IPS-20b (cell line): ENCODE measurements around the gene IPMK.
"Not testable (repeated sequence)": the region's sequence is repeated elsewhere in the genome, so short reads cannot be mapped to it uniquely, and the experiment has no call there.

ENCODE experiments used
- H3K27ac ChIP-seq: one replicate; pipeline ENCODE4 v1.5.1; 2013; ENCODE audit warnings: low read length
- H3K27me3 ChIP-seq: 2 replicates; pipeline ENCODE4 v1.6.1; 2013; ENCODE audit warnings: mild to moderate bottlenecking, low read length, inconsistent platforms; ENCODE audit not compliant: insufficient read depth
- H3K36me3 ChIP-seq: 2 replicates; pipeline ENCODE4 v1.6.1; 2013; ENCODE audit warnings: low read depth, mild to moderate bottlenecking, inconsistent platforms, low read length, moderate library complexity; ENCODE audit not compliant: insufficient read depth
- H3K4me1 ChIP-seq: 2 replicates; pipeline ENCODE4 v1.6.1; 2013; ENCODE audit warnings: mild to moderate bottlenecking, control low read depth, inconsistent platforms, low read length, moderate library complexity; ENCODE audit not compliant: insufficient read depth
- H3K4me3 ChIP-seq: 2 replicates; pipeline ENCODE4 v1.5.1; 2013; ENCODE audit warnings: mild to moderate bottlenecking, low read length, inconsistent platforms
- H3K9ac ChIP-seq: 2 replicates; pipeline ENCODE4 v1.6.1; 2013; ENCODE audit warnings: low read depth, mild to moderate bottlenecking, inconsistent platforms, low read length, moderate library complexity
- H3K9me3 ChIP-seq: 2 replicates; pipeline ENCODE4 v1.6.1; 2013; ENCODE audit warnings: mild to moderate bottlenecking, low read depth, low read length, inconsistent platforms; ENCODE audit not compliant: insufficient read depth

IPMK gene

DNA sequence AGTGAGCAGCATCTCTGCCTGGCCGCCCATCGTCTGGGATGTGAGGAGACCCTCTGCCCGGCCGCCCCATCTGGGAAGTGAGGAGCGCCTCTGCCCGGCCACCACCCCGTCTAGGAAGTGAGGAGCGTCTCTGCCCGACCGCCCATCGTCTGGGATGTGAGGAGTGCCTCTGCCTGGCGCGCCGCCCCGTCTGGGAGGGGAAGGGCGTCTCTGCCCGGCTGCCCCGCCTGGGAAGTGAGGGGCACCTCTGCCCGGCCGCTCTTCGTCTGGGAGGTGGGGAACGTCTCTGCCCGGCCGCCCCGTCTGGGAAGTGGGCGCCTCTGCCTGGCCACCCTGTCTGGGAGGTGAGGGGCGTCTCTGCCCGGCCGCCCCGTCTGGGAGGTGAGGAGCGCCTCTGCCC, 23.9 kb downstream of the IPMK start:
- H3K4me1 ChIP-seq = peaks cover 12% of the 10 kb centered on the region
- H3K9me3 ChIP-seq, H3K36me3 ChIP-seq, H3K4me3 ChIP-seq, H3K27me3 ChIP-seq, H3K27ac ChIP-seq, H3K9ac ChIP-seq: not testable (repeated sequence)

DNA sequence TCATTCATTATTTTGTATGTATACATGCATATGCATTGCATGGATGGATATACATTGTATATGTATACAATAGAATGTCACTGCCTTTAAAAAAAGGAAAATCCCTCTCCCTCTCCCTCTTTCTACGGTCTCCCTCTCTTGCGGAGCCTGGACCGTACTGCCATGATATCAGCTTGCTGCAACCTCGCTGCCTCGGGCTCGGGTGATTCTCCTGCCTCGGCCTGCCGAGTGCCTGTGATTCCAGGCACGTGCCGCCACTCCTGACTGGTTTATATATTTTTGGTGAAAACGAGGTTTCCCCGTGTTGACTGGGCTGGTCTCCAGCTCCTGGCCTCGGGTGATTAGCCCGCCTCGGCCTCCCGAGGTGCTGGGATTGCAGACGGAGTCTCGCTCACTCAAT, 24.4 kb downstream of the IPMK start:
- no peak overlapping the region for H3K27ac ChIP-seq
- H3K36me3 ChIP-seq = no peaks in the 10 kb centered on the region
- H3K4me3 ChIP-seq = no peak overlapping the region
- H3K27me3 ChIP-seq = no peaks in the 10 kb centered on the region
- no peak overlapping the region for H3K9ac ChIP-seq
- peaks cover 12% of the 10 kb centered on the region for H3K4me1 ChIP-seq
- peaks cover 6% of the 10 kb centered on the region for H3K9me3 ChIP-seq

DNA sequence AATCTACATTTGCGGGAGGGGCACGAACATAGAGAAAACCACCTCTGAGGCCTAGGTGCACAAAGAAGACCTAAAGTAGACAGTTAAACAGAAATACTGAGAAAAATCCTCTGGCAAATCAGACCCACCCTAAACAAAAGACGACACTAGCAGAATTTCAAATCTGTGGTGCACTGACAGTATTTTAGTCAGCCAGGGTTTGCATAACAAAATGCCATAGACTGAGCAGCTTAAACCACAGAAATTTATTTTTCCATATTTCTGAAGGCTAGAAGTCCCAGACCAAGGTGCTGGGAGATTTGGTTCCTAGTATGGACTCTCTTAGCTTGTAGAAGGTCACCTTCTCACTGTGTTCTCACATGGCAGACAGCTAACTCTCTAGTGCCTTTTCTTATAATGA, 26.3 kb downstream of the IPMK start:
- no peaks in the 10 kb centered on the region for H3K36me3 ChIP-seq
- H3K4me3 ChIP-seq = no peak overlapping the region
- peaks cover 6% of the 10 kb centered on the region for H3K9me3 ChIP-seq
- peaks cover 12% of the 10 kb centered on the region for H3K4me1 ChIP-seq
- H3K9ac ChIP-seq = no peak overlapping the region
- no peak overlapping the region for H3K27ac ChIP-seq
- H3K27me3 ChIP-seq = no peaks in the 10 kb centered on the region

- Histone ChIP-seq H3K4me1 (peaks cover 12% of the 10 kb centered on the region), H3K9ac (no peak overlapping the region), H3K36me3 (no peaks in the 10 kb centered on the region), H3K27me3 (no peaks in the 10 kb centered on the region), H3K4me3 (no peak overlapping the region), H3K27ac (no peak overlapping the region), H3K9me3 (peaks cover 6% of the 10 kb centered on the region)
Observed at GRCh38 chr10:58240531-58240930, 27.2 kb downstream of the IPMK start.

DNA sequence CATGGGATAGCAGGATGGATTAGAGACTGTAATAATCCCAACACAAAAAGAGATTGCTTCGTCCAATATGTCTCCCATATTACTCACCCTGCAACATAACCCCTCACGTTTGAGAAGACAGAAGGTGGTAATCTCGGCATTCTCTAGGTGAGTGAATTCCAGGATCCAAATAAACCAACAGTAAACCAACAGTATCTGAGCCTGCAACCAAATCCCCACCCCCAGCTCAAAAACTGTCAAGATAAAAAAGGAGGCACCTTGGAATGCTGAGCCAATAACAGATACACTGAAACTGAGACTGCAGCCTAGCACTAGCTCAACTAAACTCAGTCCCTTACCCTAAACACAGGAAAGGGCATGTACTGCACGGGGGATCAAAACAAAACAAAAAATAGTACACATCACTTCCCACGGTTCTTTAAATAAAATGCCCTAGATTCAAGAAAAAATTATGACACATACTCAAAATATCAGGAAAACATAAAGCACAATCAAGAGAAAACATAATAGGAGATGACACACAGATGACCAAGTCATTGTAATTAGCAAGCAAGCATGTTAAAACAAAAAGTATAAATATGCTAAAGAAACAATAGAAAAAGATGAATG, 28.0 kb downstream of the IPMK start:
- Histone ChIP-seq H3K4me1 (peaks cover 12% of the 10 kb centered on the region), H3K9me3 (no peaks in the 10 kb centered on the region), H3K27ac (no peak overlapping the region), H3K9ac (no peak overlapping the region), H3K36me3 (no peaks in the 10 kb centered on the region), H3K4me3 (no peak overlapping the region), H3K27me3 (no peaks in the 10 kb centered on the region)

DNA sequence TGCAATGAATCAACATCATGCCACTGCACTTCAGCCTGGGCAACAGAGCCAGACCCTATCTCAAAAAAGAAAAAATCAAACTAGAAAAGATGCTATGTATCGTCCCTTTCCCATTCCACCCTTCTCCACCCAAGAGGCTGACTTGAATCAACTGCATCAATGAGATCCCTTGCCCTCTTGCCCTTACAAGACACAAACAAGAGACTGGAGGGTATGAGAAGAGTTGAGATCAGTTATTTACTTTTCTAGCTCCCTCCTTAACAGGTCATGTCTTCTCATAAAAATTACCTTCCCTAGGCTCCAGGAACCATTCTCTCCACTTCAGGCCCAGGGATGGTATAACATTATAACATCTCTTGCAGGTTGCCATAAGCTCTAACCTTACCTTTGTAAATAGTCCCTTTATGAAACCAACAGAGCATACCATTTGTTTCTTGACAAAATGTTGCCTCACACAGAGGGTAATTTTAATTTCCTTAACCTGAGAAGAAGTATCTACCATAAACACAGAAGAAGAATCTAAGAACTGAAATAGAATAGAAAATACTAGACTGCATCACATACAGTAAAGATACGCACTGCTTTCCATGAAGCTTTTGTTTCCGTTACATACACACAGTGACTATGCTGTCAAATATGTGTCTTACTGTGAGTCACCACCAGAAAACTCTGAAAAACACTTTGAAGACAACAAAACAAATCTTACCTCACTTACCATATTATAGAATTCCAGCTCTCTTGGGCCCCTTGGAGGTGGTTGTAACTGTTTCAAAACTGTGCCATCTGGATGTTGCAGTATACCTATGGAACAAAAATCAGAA, 30.5 kb downstream of the IPMK start:
- no peaks in the 10 kb centered on the region for H3K27me3 ChIP-seq
- H3K36me3 ChIP-seq = no peaks in the 10 kb centered on the region
- H3K27ac ChIP-seq = no peak overlapping the region
- H3K9me3 ChIP-seq = no peaks in the 10 kb centered on the region
- no peak overlapping the region for H3K4me3 ChIP-seq
- no peak overlapping the region for H3K9ac ChIP-seq
- H3K4me1 ChIP-seq = peaks cover 12% of the 10 kb centered on the region

DNA sequence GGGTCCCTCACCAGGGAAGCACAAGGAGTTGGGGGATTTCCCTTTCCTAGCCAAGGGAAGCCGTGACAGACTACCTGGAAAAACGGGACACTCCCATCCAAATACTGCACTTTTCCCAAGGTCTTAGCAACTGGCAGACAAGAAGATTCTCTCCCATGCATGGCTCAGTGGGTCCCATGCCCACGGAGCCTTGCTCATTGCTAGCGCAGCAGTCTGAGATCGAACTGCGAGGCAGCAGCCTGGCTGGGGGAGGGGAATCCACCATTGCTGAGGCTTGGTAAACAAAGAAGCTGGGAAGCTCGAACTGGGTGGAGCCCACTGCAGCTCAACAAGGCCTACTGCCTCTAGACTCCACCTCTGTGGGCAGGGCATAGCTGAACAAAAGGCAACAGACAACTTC, 37.8 kb downstream of the IPMK start:
- H3K36me3 ChIP-seq, H3K4me1 ChIP-seq, H3K4me3 ChIP-seq, H3K27ac ChIP-seq, H3K9me3 ChIP-seq, H3K9ac ChIP-seq, H3K27me3 ChIP-seq: not testable (repeated sequence)

DNA sequence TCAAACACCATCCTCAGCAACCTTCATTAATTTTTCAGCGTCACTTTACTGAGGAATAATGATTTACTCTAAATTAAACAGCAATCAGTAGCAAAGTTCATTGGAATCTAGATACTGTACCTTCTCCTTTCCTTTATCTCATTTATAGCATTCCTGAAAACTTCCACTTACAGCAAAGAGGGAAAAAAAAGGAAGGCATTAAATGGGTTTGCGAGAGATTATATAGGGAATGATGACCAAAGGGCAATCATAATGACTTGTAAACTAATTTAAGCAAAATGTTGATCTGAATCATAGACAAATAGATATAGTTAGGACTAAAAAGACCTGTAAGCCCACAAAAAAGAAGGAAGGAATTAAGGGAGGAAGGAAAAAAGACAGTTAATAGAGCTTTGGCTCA, 42.0 kb downstream of the IPMK start:
- 0 out of 2 replicates have a peak, but pooled peaks cover 4% of the 10 kb centered on the region for H3K36me3 ChIP-seq

DNA sequence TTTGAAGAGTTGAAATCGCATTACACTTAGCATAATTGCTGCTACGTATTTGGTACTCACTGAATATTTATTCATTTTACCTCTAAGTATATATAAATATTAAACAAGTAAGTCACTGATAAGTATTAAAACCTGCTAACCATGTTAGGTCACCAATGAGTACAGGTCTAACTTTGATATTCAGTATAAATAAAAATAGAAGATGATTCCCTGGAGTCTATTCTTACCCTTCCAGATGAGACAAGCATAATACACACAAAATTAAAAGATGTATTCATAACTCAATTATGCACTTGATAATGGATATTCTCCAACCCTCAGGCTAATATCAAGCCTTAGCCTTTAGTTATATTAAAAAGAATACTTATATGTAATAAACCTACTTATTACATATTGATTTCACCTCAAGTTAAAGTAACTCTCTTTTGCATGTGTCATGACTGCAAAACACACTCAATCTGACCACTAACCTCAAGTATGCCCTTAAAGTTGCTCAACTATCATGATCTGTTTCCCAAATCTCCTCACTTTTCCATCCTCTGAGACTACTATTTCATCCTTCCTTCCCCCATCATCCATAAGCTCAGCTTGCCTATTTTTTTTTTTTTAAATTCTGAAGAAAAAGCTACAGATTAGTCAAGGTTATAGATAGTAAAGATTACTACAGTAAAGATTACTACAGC, 46.8 kb downstream of the IPMK start:
- Histone ChIP-seq H3K9me3 (no peaks in the 10 kb centered on the region), H3K4me3 (no peak overlapping the region), H3K27me3 (no peaks in the 10 kb centered on the region), H3K27ac (no peak overlapping the region), H3K4me1 (no peaks in the 10 kb centered on the region), H3K9ac (no peak overlapping the region), H3K36me3 (no peaks in the 10 kb centered on the region)

More for the DNA sequence above, 42.0 kb downstream of the IPMK start:
- H3K27me3 ChIP-seq = no peaks in the 10 kb centered on the region
- no peaks in the 10 kb centered on the region for H3K9me3 ChIP-seq
- no peak overlapping the region for H3K27ac ChIP-seq
- no peak overlapping the region for H3K9ac ChIP-seq
- H3K4me3 ChIP-seq = no peak overlapping the region
- H3K4me1 ChIP-seq = no peaks in the 10 kb centered on the region

DNA sequence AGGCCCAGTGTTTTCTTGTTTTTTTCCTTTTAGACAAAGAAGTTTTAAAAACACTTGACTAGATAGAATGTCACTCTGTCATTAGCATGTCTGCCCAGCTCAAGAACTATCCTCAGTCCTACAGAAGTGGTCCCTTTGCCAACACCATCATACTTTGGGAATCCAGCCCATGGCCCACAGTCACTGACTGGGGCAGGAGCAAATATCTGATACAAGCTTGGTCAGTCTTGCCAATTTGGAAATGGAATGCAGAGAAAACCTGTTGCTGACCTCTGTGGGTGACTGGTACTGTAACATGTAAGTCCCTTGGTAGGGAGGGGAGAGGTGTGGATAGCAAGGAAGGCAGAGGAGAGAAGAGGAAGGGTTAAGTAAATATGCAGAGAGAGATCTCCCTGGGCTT, 47.8 kb downstream of the IPMK start:
- Histone ChIP-seq H3K9ac (no peak overlapping the region), H3K27me3 (no peaks in the 10 kb centered on the region), H3K4me1 (no peaks in the 10 kb centered on the region), H3K27ac (no peak overlapping the region), H3K4me3 (no peak overlapping the region), H3K9me3 (no peaks in the 10 kb centered on the region), H3K36me3 (no peaks in the 10 kb centered on the region)

DNA sequence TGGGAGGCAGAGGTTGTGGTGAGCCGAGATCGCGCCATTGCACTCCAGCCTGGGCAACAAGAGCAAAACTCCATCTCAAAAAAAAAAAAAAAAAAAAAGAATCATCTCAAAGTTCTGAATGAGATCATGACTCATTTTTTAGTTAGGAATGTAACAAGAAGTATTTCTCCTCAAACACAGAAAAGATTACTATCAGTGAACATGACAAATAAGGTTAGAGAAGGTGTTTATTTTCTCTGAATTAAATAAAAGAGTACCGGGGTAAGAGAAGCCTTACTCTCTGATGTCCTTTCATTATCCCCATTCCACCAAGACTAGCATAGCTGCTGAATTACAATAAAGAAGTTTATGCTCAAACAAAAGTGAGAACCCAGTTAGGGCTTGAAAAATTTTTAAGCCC, 50.1 kb downstream of the IPMK start:
- Histone ChIP-seq H3K36me3 (no peaks in the 10 kb centered on the region), H3K9me3 (no peaks in the 10 kb centered on the region), H3K27ac (no peak overlapping the region), H3K4me1 (no peaks in the 10 kb centered on the region), H3K4me3 (no peak overlapping the region), H3K27me3 (no peaks in the 10 kb centered on the region), H3K9ac (no peak overlapping the region)

GRCh38 chr10:58212622-58213021, 55.1 kb downstream of the IPMK start:
- Histone ChIP-seq H3K9ac (no peak overlapping the region), H3K9me3 (no peaks in the 10 kb centered on the region), H3K4me3 (no peak overlapping the region), H3K4me1 (peaks cover 7% of the 10 kb centered on the region; the same call in 1 of the 2 replicates), H3K27ac (no peak overlapping the region), H3K27me3 (no peaks in the 10 kb centered on the region), H3K36me3 (no peaks in the 10 kb centered on the region)
